ENCODE data around the gene RPS14. TPM values are rescaled to one million over a fixed set of nuclear protein-coding genes. Genes with fewer than 3 reads are reported as not detected.

RPS14 gene
- total and polyA plus RNA-seq, 9 of the 15 experiments (the other 6 are each of a cell fraction or from before 2014, with no cell fraction given) = 1,824 to 5,983 (median 3,017) TPM

DNA sequence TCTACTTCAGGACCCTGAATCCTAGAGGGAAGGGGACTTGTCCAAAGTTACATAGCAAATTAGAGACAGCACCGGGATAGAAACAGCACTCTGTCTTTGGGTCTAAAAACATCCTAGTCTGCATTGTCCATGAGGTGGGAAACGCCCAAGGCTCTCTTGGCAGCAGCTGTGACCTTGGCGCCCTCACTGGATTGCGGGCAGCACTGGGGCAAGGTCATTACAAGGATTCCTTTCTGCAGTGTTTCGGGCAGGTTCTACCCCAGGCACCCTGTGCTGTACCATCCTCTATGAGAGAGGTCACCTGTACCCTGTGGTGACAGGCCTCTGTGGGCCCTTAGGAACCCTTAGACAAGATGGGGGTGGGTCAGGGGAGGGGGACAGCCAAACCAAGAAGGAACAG lies 45.4 kb downstream of the RPS14 start:
- BruUV-seq (replicated peaks) = no TSS peak
- POLR2A ChIA-PET = interaction anchor here (0.7 to 2.0 kb wide), 3 partner anchors 18 to 276 kb away, joined by 3 to 5 read pairs (median 3); no protein-coding TSS in a partner anchor
- TF ChIP-seq PHB2 (IDR thresholded peaks at IDR 0.05; ENCODE audit: low read depth) (no peak), ZBTB40 (IDR thresholded peaks at IDR 0.05) (no peak), ZBTB40 (CRISPR knock-in tag; IDR thresholded peaks at IDR 0.05) (no peak), ZBTB1 (CRISPR knock-in tag; IDR thresholded peaks at IDR 0.05; ENCODE audit: borderline replicate concordance, low read depth) (no peak), CBFA2T3 (IDR thresholded peaks at IDR 0.05) (no peak), SREBF1 (IDR thresholded peaks at IDR 0.05; ENCODE audit: borderline replicate concordance, low read depth, low read length) (no peak), RB1 (IDR thresholded peaks at IDR 0.05; ENCODE audit: low read depth) (no peak), SRF (CRISPR knock-in tag; IDR thresholded peaks at IDR 0.05) (no peak), MYNN (IDR thresholded peaks at IDR 0.05) (no peak), MYNN (CRISPR knock-in tag; IDR thresholded peaks at IDR 0.05) (no peak), ZNF696 (CRISPR knock-in tag; conservative IDR thresholded peaks at IDR 0.05) (no peak), XRCC3 (IDR thresholded peaks at IDR 0.05) (no peak)
- TF ChIP-seq, protein P1, sequence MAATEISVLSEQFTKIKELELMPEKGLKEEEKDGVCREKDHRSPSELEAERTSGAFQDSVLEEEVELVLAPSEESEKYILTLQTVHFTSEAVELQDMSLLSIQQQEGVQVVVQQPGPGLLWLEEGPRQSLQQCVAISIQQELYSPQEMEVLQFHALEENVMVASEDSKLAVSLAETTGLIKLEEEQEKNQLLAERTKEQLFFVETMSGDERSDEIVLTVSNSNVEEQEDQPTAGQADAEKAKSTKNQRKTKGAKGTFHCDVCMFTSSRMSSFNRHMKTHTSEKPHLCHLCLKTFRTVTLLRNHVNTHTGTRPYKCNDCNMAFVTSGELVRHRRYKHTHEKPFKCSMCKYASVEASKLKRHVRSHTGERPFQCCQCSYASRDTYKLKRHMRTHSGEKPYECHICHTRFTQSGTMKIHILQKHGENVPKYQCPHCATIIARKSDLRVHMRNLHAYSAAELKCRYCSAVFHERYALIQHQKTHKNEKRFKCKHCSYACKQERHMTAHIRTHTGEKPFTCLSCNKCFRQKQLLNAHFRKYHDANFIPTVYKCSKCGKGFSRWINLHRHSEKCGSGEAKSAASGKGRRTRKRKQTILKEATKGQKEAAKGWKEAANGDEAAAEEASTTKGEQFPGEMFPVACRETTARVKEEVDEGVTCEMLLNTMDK (IDR thresholded peaks at IDR 0.05; ENCODE audit: borderline replicate concordance, insufficient read depth, low read depth, low read length, poor library complexity, severe bottlenecking) = no peak

More for the DNA sequence above, 45.4 kb downstream of the RPS14 start:
- DNase-seq (ENCODE audit: extremely low read depth in 1 of 4, low spot score in 3 of 4) (no peak), FAIRE-seq (no peak), ATAC-seq (no peak)
- in situ Hi-C loops (cut with MboI) = no loop called here
- H3K9ac ChIP-seq (ENCODE audit: insufficient read depth in 1 of 2, low read depth in 2 of 2, low read length in 2 of 2) = no peak overlapping the region
- peaks cover 0 to 8% of the 10 kb centered on the region in 2 experiments; a peak in 1 of 5 replicates for H3K27me3 ChIP-seq (ENCODE audit: control insufficient read depth in 2 of 2, insufficient read depth in 2 of 2, low read length in 2 of 2)
- no peaks in the 10 kb centered on the region for H3K9me3 ChIP-seq (replicated peaks; ENCODE audit: control insufficient read depth, insufficient read depth, low read depth, low read length)
- no peak overlapping the region for H3K27ac ChIP-seq (ENCODE audit: extremely low read depth, low read depth, low read length)
- CTCF ChIA-PET (ENCODE audit: low intra/inter-chr PET ratio) = no interaction called here
- 73% methylated on average over 5 of the region's 5 CpGs for WGBS (ENCODE audit: insufficient coverage, low coverage, missing lambda C conversion rate)
- no peak overlapping the region for H3K4me2 ChIP-seq (ENCODE audit: insufficient read depth, low read length)
- no peak overlapping the region for H2AFZ ChIP-seq (ENCODE audit: low read depth, low read length)
- H3K4me3 ChIP-seq = no peak overlapping the region
- H3K4me1 ChIP-seq (replicated peaks in 1 of 2; ENCODE audit: control insufficient read depth in 2 of 2, insufficient read depth in 2 of 2, low read length in 2 of 2) = peaks cover 10 to 11% of the 10 kb centered on the region in 2 experiments; a peak in 3 of 5 replicates
- H4K20me1 ChIP-seq (replicated peaks; ENCODE audit: control insufficient read depth, insufficient read depth, low read length) = peaks cover 4% of the 10 kb centered on the region
- peaks cover 3% of the 10 kb centered on the region for H3K9me1 ChIP-seq (ENCODE audit: control insufficient read depth, insufficient read depth, low read length)
- intact Hi-C loops (cut with micrococcal nuclease) = no loop called here
- H3K36me3 ChIP-seq (ENCODE audit: control insufficient read depth, insufficient read depth, low read length) = peaks cover 32% of the 10 kb centered on the region; the same call in 2 of the 3 replicates
- H3K79me2 ChIP-seq (ENCODE audit: control insufficient read depth, insufficient read depth, low read length) = no peaks in the 10 kb centered on the region
